ENCODE measurements around the gene ATE1. TPM values are rescaled to one million over a fixed set of nuclear protein-coding genes. Genes with fewer than 3 reads are reported as not detected.

The ATE1 gene
- total and polyA plus RNA-seq, 2 donors (not counting 3 experiments of a cell fraction or from before 2014, with no cell fraction given), result 8.7 to 27.1 TPM

DNA sequence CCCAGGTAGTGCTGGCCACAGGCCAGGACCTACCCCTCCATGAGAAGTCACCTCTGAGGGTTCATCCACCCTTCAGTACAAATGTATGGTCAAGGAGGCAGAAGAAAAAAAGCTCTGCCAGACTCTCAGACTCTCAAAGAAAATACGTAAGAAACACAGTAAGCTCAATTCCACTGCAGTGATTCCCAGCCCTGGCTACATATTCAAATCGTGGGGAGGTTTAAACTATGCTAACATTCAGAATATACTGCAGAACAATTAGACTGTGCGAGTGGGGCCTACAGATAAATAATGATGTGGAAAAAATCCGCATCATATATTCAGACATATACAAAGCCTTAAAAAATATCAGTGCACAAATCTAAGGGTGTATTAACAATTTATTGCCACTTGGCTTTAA, 162.6 kb downstream of the ATE1 start:
- Histone ChIP-seq H2AFZ (ENCODE audit: low read depth, low read length) (no peak overlapping the region), H3K27me3 (ENCODE audit: control insufficient read depth in 2 of 2, insufficient read depth in 2 of 2, low read length in 2 of 2) (no peaks in the 10 kb centered on the region), H3K27ac (ENCODE audit: insufficient read depth, low read depth, low read length) (no peak overlapping the region), H3K4me1 (ENCODE audit: control insufficient read depth, extremely low read depth, insufficient read depth, low read length) (no peaks in the 10 kb centered on the region), H3K9me1 (replicated peaks; ENCODE audit: control insufficient read depth, extremely low read depth, insufficient read depth, low read length) (no peaks in the 10 kb centered on the region), H3K9ac (replicated peaks; ENCODE audit: extremely low read depth, insufficient read depth, low read length) (no peak overlapping the region), H3K9me3 (replicated peaks; ENCODE audit: control insufficient read depth, insufficient read depth, low read length) (no peaks in the 10 kb centered on the region), H3K36me3 (ENCODE audit: control insufficient read depth in 2 of 2, extremely low read depth in 1 of 2, insufficient read depth in 2 of 2, low read length in 2 of 2) (no peaks in the 10 kb centered on the region), H3K4me2 (ENCODE audit: insufficient read depth, low read length) (no peak overlapping the region), H3K79me2 (ENCODE audit: control insufficient read depth, insufficient read depth, low read length) (no peaks in the 10 kb centered on the region), H4K20me1 (replicated peaks; ENCODE audit: control insufficient read depth, extremely low read depth, insufficient read depth, low read length) (no peaks in the 10 kb centered on the region), H3K4me3 (replicated peaks in 1 of 3; ENCODE audit: insufficient read depth in 1 of 3, low read depth in 1 of 3, low read length in 3 of 3) (no peak overlapping the region)
- no TSS peak for BruUV-seq (replicated peaks)
- ChIA-PET CTCF (interaction anchor here (0.9 to 1.1 kb wide), 3 partner anchors 18 to 121 kb away, joined by 3 to 4 read pairs (median 3); no protein-coding TSS in a partner anchor), POLR2A (no interaction called here)
- DNase-seq (ENCODE audit: low read depth, low spot score) (no peak), FAIRE-seq (no peak)
- intact Hi-C loops (cut with micrococcal nuclease) (no loop called here), dilution Hi-C loops (cut with MboI; ENCODE audit: extremely low pct_ligation_motif_present, low sequenced_read_pairs) (no loop called here)
- TF ChIP-seq FOS (IDR thresholded peaks at IDR 0.05; ENCODE audit: borderline replicate concordance, insufficient read depth, low read length), result no peak
- TF ChIP-seq GATA2 (IDR thresholded peaks at IDR 0.05; ENCODE audit: insufficient read depth, insufficient read length, low read depth, low read length), result no peak
- TF ChIP-seq, protein P1, sequence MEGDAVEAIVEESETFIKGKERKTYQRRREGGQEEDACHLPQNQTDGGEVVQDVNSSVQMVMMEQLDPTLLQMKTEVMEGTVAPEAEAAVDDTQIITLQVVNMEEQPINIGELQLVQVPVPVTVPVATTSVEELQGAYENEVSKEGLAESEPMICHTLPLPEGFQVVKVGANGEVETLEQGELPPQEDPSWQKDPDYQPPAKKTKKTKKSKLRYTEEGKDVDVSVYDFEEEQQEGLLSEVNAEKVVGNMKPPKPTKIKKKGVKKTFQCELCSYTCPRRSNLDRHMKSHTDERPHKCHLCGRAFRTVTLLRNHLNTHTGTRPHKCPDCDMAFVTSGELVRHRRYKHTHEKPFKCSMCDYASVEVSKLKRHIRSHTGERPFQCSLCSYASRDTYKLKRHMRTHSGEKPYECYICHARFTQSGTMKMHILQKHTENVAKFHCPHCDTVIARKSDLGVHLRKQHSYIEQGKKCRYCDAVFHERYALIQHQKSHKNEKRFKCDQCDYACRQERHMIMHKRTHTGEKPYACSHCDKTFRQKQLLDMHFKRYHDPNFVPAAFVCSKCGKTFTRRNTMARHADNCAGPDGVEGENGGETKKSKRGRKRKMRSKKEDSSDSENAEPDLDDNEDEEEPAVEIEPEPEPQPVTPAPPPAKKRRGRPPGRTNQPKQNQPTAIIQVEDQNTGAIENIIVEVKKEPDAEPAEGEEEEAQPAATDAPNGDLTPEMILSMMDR (IDR thresholded peaks at IDR 0.05; ENCODE audit: extremely low read depth in 1 of 2, insufficient read depth in 1 of 2, low read depth in 1 of 2, low read length in 2 of 2), result no peak

DNA sequence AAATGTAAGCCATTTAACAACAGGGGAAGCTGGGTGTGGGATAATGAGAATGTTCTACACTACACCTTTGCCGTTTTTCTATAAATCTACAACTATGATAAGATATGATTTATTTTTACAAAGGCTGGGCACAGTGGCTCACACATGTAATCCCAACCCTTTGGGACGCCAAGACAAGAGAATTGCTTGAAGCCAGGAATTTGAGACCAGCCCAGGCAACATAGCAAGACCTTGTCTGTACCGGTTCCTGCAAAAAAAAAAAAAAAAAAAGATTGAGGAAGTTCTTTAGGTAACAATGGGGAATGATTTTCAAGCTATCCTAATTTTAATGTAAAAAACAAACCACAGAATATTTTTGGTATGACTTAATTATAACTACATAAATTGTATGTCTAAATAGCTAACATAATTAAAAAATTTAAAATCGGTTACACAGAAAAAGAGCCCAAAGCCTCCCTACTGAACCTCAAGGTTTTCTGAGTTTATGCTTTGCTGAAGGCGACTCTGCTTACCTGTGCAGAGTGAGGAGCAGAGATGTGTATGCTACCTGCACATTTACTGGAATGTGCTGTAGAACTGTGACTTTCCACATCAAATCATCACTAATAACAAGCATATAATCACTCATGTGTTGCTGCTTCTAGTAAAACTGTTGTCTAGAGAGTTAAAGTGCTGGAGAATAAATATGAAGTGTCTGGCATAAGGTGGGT, 163.4 kb downstream of the ATE1 start:
- no peak overlapping the region for H3K4me2 ChIP-seq (ENCODE audit: insufficient read depth, low read length)
- H3K9ac ChIP-seq (replicated peaks; ENCODE audit: extremely low read depth, insufficient read depth, low read length), result no peak overlapping the region
- intact Hi-C loops (cut with micrococcal nuclease), result no loop called here
- dilution Hi-C loops (cut with MboI; ENCODE audit: extremely low pct_ligation_motif_present, low sequenced_read_pairs), result no loop called here
- H2AFZ ChIP-seq (ENCODE audit: low read depth, low read length), result no peak overlapping the region
- H3K4me1 ChIP-seq (ENCODE audit: control insufficient read depth, extremely low read depth, insufficient read depth, low read length), result no peaks in the 10 kb centered on the region
- no TSS peak for BruUV-seq (replicated peaks)
- no peaks in the 10 kb centered on the region for H3K36me3 ChIP-seq (ENCODE audit: control insufficient read depth in 2 of 2, extremely low read depth in 1 of 2, insufficient read depth in 2 of 2, low read length in 2 of 2)
- no peaks in the 10 kb centered on the region for H3K27me3 ChIP-seq (ENCODE audit: control insufficient read depth in 2 of 2, insufficient read depth in 2 of 2, low read length in 2 of 2)
- DNase-seq (ENCODE audit: low read depth, low spot score) (no peak), FAIRE-seq (no peak)
- H3K79me2 ChIP-seq (ENCODE audit: control insufficient read depth, insufficient read depth, low read length), result no peaks in the 10 kb centered on the region
- POLR2A ChIA-PET, result no interaction called here
- H3K9me3 ChIP-seq (replicated peaks; ENCODE audit: control insufficient read depth, insufficient read depth, low read length), result no peaks in the 10 kb centered on the region
- no peak overlapping the region for H3K27ac ChIP-seq (ENCODE audit: insufficient read depth, low read depth, low read length)
- TF ChIP-seq JUN (IDR thresholded peaks at IDR 0.05; ENCODE audit: borderline replicate concordance, insufficient read depth, insufficient read length, low read depth) (no peak), MYC (IDR thresholded peaks at IDR 0.05; ENCODE audit: low read depth, low read length) (no peak), POLR2A (IDR thresholded peaks at IDR 0.05; ENCODE audit: low read depth, low read length) (no peak), POLR2AphosphoS5 (IDR thresholded peaks at IDR 0.05; ENCODE audit: insufficient read depth, low read depth, low read length) (no peak), EZH2 (IDR thresholded peaks at IDR 0.05; ENCODE audit: borderline replicate concordance, low read depth, low read length, severe bottlenecking) (no peak)
- TF ChIP-seq, protein P2, sequence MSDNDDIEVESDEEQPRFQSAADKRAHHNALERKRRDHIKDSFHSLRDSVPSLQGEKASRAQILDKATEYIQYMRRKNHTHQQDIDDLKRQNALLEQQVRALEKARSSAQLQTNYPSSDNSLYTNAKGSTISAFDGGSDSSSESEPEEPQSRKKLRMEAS (IDR thresholded peaks at IDR 0.05; ENCODE audit: insufficient read depth, insufficient read length), result no peak
- no peak overlapping the region for H3K4me3 ChIP-seq (replicated peaks in 1 of 3; ENCODE audit: insufficient read depth in 1 of 3, low read depth in 1 of 3, low read length in 3 of 3)
- H4K20me1 ChIP-seq (replicated peaks; ENCODE audit: control insufficient read depth, extremely low read depth, insufficient read depth, low read length), result no peaks in the 10 kb centered on the region
- CTCF ChIA-PET, result interaction anchor here (0.9 to 1.1 kb wide), 4 partner anchors 19 to 122 kb away, joined by 3 to 4 read pairs (median 3); no protein-coding TSS in a partner anchor
- H3K9me1 ChIP-seq (replicated peaks; ENCODE audit: control insufficient read depth, extremely low read depth, insufficient read depth, low read length), result no peaks in the 10 kb centered on the region
